HG03469 (cell line): ENCODE measurements around the gene SGSM2.

Source experiments
- ATAC-seq: cut with Tn5 transposase; IDR thresholded peaks from one replicate; pipeline ENCODE4 v1.9.1; 2021; ENCODE audit warnings: mild to moderate bottlenecking, moderate library complexity, moderate number of reproducible peaks; ENCODE audit not compliant: unreplicated experiment

Gene SGSM2

GRCh38 chr17:2335726-2336214 lies 1.5 kb upstream of the SGSM2 start:
- ATAC-seq, result no peak

DNA sequence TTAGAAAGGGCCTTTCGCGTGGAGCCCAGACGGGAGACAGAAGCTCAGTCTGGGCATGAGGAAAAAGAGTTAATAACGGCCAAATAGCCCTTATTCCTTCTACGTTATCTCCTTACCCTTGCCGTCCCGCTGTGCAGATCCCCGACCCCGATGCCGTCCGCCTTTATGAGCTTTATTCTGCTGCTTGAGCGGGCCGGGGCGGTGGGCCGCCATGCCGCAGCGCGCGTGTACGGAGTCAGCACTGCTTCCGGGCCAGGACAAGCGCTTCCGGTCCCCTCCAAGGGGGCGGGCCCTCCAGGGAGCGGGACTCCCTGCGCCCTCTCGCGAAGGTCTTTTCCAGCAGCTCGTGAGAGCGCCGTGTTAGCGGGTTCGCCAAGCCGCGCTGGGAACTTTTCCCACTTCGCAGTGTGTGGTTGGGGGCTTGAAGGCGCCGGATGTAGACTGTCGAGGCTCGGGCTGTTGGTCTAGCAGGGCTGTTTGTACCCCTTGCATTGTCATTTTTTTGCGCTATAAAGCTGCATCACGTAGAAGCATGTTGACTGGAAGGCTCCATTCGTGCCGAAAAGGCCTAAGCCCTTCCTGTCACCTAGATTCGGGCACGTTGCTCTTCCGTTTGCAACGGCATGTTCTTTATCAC lies 968 bp upstream of the SGSM2 start, which contains the start of gene TSR1:
Gene TSR1, minus strand, starts transcription at position 243 of the 637 bp plus-strand sequence. Its CDS starts 30 bp downstream, at position 213.
- ATAC-seq, result peak; percentile 44

- no peak for ATAC-seq
These were observed 428 bp downstream of the SGSM2 start for GRCh38 chr17:2337544-2338314.

DNA sequence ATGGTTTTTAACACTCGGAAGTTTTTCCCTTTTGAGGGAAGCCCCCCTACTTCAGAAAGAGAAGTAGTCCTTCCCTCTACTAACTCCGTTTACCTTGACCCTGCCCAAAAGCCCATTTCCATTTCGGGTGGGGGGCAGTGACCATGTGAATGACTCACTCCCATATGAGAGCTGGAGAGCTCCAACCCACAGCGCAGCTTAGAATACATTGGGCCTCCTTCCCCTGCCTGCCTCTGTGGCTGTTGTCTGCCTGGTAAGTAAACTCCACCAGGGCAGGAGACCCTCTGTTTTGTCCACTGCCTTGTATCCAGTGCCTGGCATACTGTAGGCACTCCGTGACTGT lies 985 bp downstream of the SGSM2 start:
- ATAC-seq, result no peak

- no peak for ATAC-seq
These were observed 6.1 kb downstream of the SGSM2 start for GRCh38 chr17:2343421-2343820.

DNA sequence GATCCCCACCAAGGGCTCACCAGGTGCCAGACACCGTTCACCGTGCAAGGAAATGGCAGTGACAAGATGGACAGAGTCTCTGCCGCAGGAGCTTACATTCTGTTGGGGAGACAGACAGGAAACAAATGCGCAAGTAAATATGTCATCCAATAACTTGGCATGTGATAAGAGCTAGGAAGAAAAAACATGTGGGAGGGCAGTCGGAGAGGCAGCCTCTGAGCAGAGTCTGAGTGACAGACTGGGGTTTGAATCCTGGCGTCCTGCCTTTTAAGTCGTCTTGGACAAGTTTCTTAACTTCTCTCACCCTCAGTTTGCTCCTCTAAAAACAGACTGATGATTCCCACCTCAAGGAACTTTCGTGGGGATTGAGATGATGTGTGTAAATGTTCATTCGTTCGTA lies 7.2 kb downstream of the SGSM2 start:
- no peak for ATAC-seq

GRCh38 chr17:2346475-2346874 lies 9.2 kb downstream of the SGSM2 start:
- ATAC-seq, result no peak

DNA sequence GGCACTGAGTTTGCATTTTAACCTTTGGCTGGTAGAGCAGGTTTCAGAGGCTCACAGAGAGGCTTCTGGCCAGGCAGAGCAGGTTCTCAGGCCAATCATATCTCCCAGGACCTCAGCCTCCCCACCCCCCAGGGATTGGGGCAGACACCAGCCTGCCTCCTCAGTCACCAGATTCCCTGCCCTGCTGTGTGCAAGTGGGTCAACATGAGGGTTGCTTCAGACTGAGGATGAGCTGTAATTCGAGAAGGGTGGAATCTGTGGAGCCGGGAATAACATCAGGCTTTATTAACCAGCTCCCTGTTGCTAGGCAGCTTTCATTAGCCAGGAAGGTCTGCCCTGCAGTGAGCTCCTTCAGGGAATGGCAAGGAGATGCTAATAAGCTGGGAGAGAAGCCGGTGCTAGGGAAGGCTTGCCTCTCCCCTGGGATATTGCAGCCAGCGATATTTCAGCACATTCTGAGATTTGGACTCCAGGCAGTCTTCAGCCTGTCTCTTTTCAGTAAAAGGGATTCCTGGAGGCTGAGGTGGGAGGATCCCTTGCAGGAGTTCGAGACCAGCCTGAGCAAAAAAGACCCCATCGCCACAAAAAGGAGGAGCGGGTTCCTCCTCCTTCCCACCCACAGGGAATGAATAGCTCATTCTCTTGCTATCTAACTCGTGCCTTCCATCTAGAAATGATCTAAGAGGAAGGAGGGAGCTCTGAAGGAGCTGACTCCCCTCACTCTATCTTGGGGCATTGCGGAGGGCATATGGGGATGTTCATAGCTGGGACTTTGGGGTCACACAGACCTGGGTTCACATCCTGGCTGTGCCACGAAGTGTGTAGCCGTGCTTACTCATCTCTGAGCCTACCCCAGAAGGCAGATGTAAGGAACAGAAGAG lies 10.7 kb downstream of the SGSM2 start:
- no peak for ATAC-seq

GRCh38 chr17:2351269-2351668 lies 14.0 kb downstream of the SGSM2 start:
- no peak for ATAC-seq

DNA sequence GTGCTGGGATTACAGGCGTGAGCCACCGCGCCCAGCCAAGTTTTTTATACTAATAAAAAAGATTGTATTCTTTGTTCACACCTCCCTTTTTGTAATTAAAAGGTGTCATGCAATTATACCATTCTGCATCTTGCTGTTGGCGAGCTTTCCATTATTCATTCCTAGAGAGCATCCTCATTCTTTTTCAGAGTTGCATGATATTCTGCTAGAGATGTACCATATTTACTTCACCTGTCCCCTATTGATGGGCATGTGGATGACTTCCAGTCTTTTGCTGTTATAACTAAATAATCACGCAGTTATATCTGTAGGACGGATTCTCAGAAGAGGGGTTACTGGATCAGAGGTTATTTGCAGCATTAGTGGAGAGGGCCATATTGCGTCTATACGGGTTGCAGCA lies 17.0 kb downstream of the SGSM2 start:
- ATAC-seq, result no peak

DNA sequence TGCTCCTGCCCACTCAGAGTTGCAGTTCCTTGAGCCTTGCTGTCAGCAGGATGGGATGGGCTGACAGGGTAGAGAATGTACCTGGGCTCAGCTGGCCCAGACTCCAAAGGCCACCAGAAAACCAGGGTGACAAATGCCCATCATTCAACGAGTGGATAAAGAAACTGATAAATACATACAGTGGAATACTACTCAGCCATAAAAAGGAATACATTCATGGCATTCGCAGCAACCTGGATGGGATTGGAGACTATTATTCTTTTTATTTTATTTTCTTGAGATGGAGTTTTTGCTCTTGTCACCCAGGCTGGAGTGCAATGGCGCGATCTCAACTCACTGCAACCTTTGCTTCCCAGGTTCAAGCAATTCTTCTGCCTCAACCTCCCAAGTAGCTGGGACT lies 19.9 kb downstream of the SGSM2 start:
- no peak for ATAC-seq

DNA sequence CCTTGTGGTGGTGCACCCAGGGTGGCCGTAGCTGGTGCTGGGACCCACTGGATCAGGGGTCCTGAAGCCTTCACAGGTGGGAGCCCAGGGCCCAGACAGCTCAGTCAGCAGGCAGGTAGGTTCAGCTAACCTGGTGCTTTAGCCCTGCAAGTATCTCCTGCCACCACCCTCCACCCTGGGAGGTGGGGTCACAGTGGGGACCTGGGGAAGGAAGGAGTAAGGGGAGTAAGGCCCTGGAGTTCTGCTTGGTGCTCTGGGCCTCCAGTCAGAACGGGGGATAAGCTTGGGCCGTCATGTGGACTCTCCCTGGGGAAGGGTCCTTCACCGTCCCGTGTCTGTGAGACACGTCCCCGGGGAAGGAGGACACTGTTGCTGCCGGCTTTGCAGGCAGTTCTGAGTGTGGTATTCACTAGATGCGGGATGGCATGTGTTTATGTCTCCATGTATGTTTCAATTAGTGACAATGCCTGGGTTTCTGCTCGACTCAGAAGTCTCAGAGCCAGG lies 20.7 kb downstream of the SGSM2 start:
- ATAC-seq, result no peak

GRCh38 chr17:2361010-2361760 lies 23.9 kb downstream of the SGSM2 start:
- no peak for ATAC-seq

DNA sequence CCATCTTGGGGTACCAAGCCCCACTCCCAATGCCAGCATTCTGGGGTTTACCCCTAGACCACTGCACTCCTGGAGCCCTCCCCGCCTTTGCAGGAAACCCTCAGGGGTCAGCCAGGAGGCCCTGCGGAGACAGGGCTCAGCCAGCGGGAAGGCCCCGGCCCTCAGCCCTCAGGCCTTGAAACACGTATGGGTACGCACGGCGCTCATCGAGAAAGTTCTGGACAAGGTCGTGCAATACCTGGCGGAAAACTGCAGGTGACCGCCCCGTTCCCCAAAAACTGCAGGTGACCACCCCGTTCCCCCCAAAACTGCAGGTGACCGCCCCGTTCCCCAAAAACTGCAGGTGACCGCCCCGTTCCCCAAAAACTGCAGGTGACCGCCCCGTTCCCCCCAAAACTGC lies 24.7 kb downstream of the SGSM2 start:
- ATAC-seq, result no peak

- ATAC-seq, result no peak
These were observed 25.1 kb downstream of the SGSM2 start for GRCh38 chr17:2362416-2362815.

GRCh38 chr17:2362881-2363280 lies 25.6 kb downstream of the SGSM2 start:
- ATAC-seq, result no peak

GRCh38 chr17:2363318-2363717 lies 26.0 kb downstream of the SGSM2 start:
- ATAC-seq, result no peak

DNA sequence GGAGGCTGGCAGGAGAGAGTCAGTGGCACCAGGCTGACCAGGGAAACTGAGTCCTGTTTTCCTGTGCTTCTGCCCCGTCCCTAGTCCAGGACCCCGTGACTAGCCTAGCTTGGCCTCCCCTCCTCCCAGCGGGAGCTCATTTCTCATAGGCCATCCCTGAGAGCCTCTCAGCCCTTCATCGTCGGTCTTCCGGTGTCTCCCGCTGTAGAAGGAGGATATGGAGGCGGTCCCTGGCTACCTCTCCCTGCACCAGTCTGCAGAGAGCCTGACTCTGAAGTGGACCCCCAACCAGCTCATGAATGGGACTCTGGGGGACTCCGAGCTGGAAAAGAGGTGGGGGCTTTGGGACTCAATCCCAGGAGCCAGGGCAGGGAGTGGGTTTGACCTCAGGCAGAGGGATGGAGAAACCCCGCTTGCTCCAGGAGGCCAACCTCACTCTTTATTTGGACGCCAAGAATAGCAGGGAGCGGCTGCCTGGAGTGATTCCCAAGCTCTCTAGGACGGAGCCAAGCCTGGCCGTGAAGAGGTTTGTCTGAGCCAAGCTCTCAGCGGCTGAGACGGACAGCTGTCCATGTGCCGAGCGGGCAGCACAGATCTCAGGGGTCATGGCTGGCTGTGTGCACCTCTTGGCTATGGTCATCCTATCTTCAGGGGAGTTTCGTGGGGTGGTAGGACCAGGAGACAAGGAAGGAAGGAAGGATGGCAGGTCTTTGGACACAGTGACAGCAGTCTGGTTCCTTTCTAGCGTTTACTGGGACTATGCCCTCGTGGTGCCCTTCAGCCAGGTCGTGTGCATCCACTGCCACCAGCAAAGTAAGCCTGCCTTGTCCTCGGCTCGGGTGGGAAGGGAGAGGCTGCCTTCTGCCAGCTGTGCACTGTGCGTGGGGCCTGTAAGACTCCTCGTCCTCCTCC lies 26.8 kb downstream of the SGSM2 start:
- ATAC-seq, result no peak

DNA sequence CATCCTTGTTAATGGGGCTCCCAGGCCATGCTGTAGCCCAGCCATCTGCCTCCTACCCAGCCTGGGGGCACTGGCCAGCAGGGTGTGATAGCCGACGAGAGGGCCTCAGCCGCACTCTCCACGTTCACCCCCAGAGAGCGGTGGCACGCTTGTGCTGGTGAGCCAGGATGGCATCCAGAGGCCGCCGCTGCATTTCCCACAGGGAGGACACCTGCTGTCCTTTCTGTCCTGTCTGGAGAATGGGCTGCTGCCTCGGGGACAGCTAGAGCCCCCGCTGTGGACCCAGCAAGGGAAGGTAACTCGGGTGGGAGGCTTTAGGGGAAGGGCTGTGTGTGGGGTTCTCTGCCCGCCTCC lies 27.4 kb downstream of the SGSM2 start:
- ATAC-seq, result no peak

DNA sequence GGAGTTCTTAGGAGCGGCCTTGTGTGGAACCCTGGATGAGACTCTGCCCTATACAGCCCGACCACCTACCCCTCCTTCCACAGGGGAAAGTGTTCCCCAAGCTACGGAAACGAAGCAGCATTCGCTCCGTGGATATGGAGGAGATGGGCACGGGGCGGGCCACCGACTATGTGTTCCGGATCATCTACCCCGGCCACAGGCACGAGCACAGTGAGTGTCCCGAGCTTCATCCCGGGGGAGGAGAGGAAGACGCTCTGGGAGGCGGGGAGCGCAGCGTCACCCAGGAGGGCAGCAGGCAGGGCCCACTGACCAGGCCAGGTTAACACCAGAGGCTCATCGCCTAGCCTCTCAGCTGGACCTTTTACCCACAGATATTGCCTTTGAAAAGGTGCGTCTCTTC lies 27.8 kb downstream of the SGSM2 start:
- no peak for ATAC-seq
